Measurements from ENCODE around the gene SLC12A3.

Gene SLC12A3

GRCh38 chr16:56939801-56940200, 74.8 kb downstream of the SLC12A3 start:
- CTCF ChIA-PET, result no interaction called here

GRCh38 chr16:56941092-56941491, 76.1 kb downstream of the SLC12A3 start:
- DNase-seq (ENCODE audit: extremely low spot score), result no peak
- POLR2A ChIA-PET, result no interaction called here
- CTCF ChIA-PET, result interaction anchor here (1.3 kb wide), 1 partner anchor 11 kb away, joined by 3 read pairs; no protein-coding TSS in a partner anchor
- TF ChIP-seq SP1 (IDR thresholded peaks at IDR 0.05) (no peak), BHLHE40 (IDR thresholded peaks at IDR 0.05; ENCODE audit: borderline replicate concordance) (no peak), FOXK2 (IDR thresholded peaks at IDR 0.05) (no peak), FOXA1 (IDR thresholded peaks at IDR 0.05) (no peak), CTBP1 (IDR thresholded peaks at IDR 0.05; ENCODE audit: borderline replicate concordance) (no peak), HDGF (IDR thresholded peaks at IDR 0.05; ENCODE audit: borderline replicate concordance) (no peak), ELF4 (IDR thresholded peaks at IDR 0.05) (no peak), ZNF384 (IDR thresholded peaks at IDR 0.05) (no peak), FOXM1 (IDR thresholded peaks at IDR 0.05; ENCODE audit: borderline replicate concordance) (no peak)

More at GRCh38 chr16:56939801-56940200, 74.8 kb downstream of the SLC12A3 start:
- DNase-seq (ENCODE audit: extremely low spot score), result no peak
- TF ChIP-seq ARNT (IDR thresholded peaks at IDR 0.05) (no peak), ELF4 (IDR thresholded peaks at IDR 0.05) (no peak), ZNF384 (IDR thresholded peaks at IDR 0.05) (no peak), FOXM1 (IDR thresholded peaks at IDR 0.05; ENCODE audit: borderline replicate concordance) (no peak), PKNOX1 (IDR thresholded peaks at IDR 0.05) (no peak), FOXK2 (IDR thresholded peaks at IDR 0.05) (no peak), LEF1 (IDR thresholded peaks at IDR 0.05; ENCODE audit: borderline replicate concordance) (no peak), CTBP1 (IDR thresholded peaks at IDR 0.05; ENCODE audit: borderline replicate concordance) (no peak), L3MBTL2 (conservative IDR thresholded peaks at IDR 0.05) (no peak), NFRKB (IDR thresholded peaks at IDR 0.05) (no peak)
- POLR2A ChIA-PET, result no interaction called here

GRCh38 chr16:56941856-56942331, 76.9 kb downstream of the SLC12A3 start:
- ChIA-PET CTCF (interaction anchor here (1.3 kb wide), 1 partner anchor 10 kb away, joined by 3 read pairs; no protein-coding TSS in a partner anchor), POLR2A (no interaction called here)
- no peak for DNase-seq (ENCODE audit: extremely low spot score)
- TF ChIP-seq BHLHE40 (IDR thresholded peaks at IDR 0.05; ENCODE audit: borderline replicate concordance) (no peak), TARDBP (IDR thresholded peaks at IDR 0.05) (no peak), ELF4 (IDR thresholded peaks at IDR 0.05) (no peak), HDGF (IDR thresholded peaks at IDR 0.05; ENCODE audit: borderline replicate concordance) (no peak), ARNT (IDR thresholded peaks at IDR 0.05) (no peak), L3MBTL2 (conservative IDR thresholded peaks at IDR 0.05) (no peak), CTBP1 (IDR thresholded peaks at IDR 0.05; ENCODE audit: borderline replicate concordance) (no peak), FOXK2 (IDR thresholded peaks at IDR 0.05) (no peak), PKNOX1 (IDR thresholded peaks at IDR 0.05) (no peak), LEF1 (IDR thresholded peaks at IDR 0.05; ENCODE audit: borderline replicate concordance) (no peak), FOXA1 (IDR thresholded peaks at IDR 0.05) (no peak), FOXM1 (IDR thresholded peaks at IDR 0.05; ENCODE audit: borderline replicate concordance) (no peak)

- no peak for DNase-seq (ENCODE audit: extremely low spot score)
- ChIA-PET POLR2A (interaction anchor here (1.7 kb wide), 1 partner anchor 11 kb away, joined by 6 read pairs; no protein-coding TSS in a partner anchor), CTCF (no interaction called here)
- TF ChIP-seq PKNOX1 (IDR thresholded peaks at IDR 0.05), result no peak
- TF ChIP-seq ARNT (IDR thresholded peaks at IDR 0.05), result no peak
- TF ChIP-seq SP1 (IDR thresholded peaks at IDR 0.05), result no peak
- TF ChIP-seq FOXK2 (IDR thresholded peaks at IDR 0.05), result no peak
- no peak for TF ChIP-seq ELF4 (IDR thresholded peaks at IDR 0.05)
- TF ChIP-seq SUZ12 (IDR thresholded peaks at IDR 0.05), result no peak
- TF ChIP-seq TARDBP (IDR thresholded peaks at IDR 0.05), result no peak
- no peak for TF ChIP-seq NFRKB (IDR thresholded peaks at IDR 0.05)
- TF ChIP-seq LEF1 (IDR thresholded peaks at IDR 0.05; ENCODE audit: borderline replicate concordance), result no peak
- TF ChIP-seq FOXM1 (IDR thresholded peaks at IDR 0.05; ENCODE audit: borderline replicate concordance), result no peak
- no peak for TF ChIP-seq HDGF (IDR thresholded peaks at IDR 0.05; ENCODE audit: borderline replicate concordance)
- TF ChIP-seq BHLHE40 (IDR thresholded peaks at IDR 0.05; ENCODE audit: borderline replicate concordance), result no peak
- TF ChIP-seq CTBP1 (IDR thresholded peaks at IDR 0.05; ENCODE audit: borderline replicate concordance), result no peak
- TF ChIP-seq FOXA1 (IDR thresholded peaks at IDR 0.05), result no peak
- no peak for TF ChIP-seq ZNF384 (IDR thresholded peaks at IDR 0.05)
These were observed 78.9 kb downstream of the SLC12A3 start for GRCh38 chr16:56943761-56944375.

GRCh38 chr16:56944954-56945839, 80.2 kb downstream of the SLC12A3 start:
- ChIA-PET POLR2A (interaction anchor here (1.1 kb wide), 1 partner anchor 14 kb away, joined by 5 read pairs; no protein-coding TSS in a partner anchor), CTCF (interaction anchor here (1.4 kb wide), 1 partner anchor 19 kb away, joined by 3 read pairs; no protein-coding TSS in a partner anchor)

More at GRCh38 chr16:56944954-56945839, 80.2 kb downstream of the SLC12A3 start:
- no peak for DNase-seq (ENCODE audit: extremely low spot score)
- TF ChIP-seq FOXK2 (IDR thresholded peaks at IDR 0.05), result no peak
- no peak for TF ChIP-seq CTBP1 (IDR thresholded peaks at IDR 0.05; ENCODE audit: borderline replicate concordance)
- no peak for TF ChIP-seq SP1 (IDR thresholded peaks at IDR 0.05)
- no peak for TF ChIP-seq BHLHE40 (IDR thresholded peaks at IDR 0.05; ENCODE audit: borderline replicate concordance)
- TF ChIP-seq ZNF384 (IDR thresholded peaks at IDR 0.05), result no peak
- no peak for TF ChIP-seq ARNT (IDR thresholded peaks at IDR 0.05)
- no peak for TF ChIP-seq NFRKB (IDR thresholded peaks at IDR 0.05)
- no peak for TF ChIP-seq HDGF (IDR thresholded peaks at IDR 0.05; ENCODE audit: borderline replicate concordance)
- TF ChIP-seq PKNOX1 (IDR thresholded peaks at IDR 0.05), result no peak
- TF ChIP-seq SUZ12 (IDR thresholded peaks at IDR 0.05), result no peak
- no peak for TF ChIP-seq ELF4 (IDR thresholded peaks at IDR 0.05)
- TF ChIP-seq FOXM1 (IDR thresholded peaks at IDR 0.05; ENCODE audit: borderline replicate concordance), result no peak
